ENCODE data around the gene C19orf12.

Gene C19orf12

DNA sequence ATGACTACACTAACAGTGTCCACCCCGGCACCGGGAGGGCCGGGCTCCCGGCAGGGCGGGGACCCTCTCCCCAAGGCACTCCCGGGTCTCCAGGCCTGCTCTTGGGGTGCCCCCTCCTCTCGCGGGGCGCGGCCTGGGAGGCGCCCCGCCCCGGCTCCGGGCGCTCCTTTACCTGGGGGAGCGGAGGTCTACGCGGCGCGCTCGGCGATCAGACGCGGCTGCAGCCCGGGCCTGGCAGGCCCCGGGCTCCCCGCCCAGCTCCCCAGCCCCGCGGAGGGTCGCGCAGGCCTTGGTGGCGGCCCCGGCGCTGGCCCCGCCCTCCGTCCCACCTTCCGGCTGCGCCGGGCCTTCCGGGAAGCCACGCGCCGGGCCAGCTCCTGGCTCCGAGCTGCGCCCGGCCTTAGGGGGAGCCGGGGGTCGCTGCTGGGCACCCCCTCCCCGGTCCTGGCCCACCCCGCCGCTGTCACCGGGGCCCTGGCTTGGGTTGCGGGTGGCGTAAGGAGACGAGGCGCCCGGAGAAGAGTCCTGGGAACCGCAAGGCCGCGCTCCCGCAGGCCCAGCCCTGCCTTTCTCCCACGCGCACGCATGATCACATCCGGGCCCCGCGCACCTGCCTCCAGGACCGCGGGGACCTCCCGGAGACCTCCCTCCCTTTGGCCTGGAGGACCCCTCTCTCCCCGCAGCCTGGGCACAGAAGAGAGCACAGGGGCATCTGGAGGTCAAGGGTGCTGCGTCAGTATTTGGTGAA, at the start of gene C19orf12:
C19orf12 (minus strand) TSS at position 309 of the 748 bp plus-strand sequence. CDS start 6,848 bp downstream, outside the sequence.
- H3K36me3 Mint-ChIP-seq (ENCODE audit: low read depth), result peaks cover 19% of the 10 kb centered on the region
- no peaks in the 10 kb centered on the region for H3K9me3 Mint-ChIP-seq
- H3K4me1 Mint-ChIP-seq (ENCODE audit: low read depth), result peaks cover 43% of the 10 kb centered on the region
- H3K4me3 Mint-ChIP-seq, result peak within 1 kb of the TSS; percentile 99
- no peaks in the 10 kb centered on the region for H3K27me3 Mint-ChIP-seq (ENCODE audit: low read depth)
- H3K27ac Mint-ChIP-seq, result peak within 1 kb of the TSS; percentile 99

DNA sequence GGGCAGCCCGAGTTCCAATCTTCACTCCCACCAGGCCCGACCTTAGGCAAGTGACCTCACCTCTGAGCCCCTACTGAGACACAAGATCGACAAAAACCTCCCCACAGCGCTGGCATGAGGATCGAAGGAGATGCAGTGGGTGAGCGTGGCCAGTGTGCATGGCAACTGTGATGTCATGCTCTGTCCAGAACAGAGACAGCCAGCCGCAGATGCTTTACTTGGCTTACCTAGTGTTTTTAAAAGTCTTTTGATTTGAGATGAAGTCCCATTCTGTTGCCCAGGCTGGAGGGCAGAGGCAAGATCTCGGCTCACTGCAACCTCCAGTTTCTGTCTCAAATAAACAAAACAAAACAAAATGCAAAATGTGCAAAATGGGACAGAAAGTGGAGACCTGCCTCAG, 49.3 kb upstream of the C19orf12 start:
- Mint-ChIP-seq H3K36me3 (ENCODE audit: low read depth) (no peaks in the 10 kb centered on the region), H3K4me3 (no peak overlapping the region), H3K27me3 (ENCODE audit: low read depth) (peaks cover 4% of the 10 kb centered on the region), H3K9me3 (no peaks in the 10 kb centered on the region), H3K27ac (no peak overlapping the region), H3K4me1 (ENCODE audit: low read depth) (peaks cover 3% of the 10 kb centered on the region)

DNA sequence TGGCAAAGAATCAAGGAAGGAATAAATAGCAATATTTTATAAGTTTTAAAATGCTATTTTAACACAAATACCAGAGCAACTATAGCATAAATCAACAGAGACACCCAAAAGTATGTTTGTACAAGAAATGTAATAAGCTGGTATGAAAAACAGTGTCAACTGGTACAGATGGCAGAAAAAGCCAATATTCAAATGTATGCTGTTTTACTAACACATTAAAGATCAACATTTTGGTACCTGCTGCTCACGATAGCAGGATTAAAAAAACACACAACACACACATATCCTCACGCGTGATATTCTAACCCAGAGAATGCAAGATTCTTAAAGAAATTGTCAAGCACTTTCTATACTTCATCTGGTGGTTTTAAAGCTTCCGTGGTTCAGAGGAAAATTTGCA, 48.1 kb upstream of the C19orf12 start:
- Mint-ChIP-seq H3K9me3 (no peaks in the 10 kb centered on the region), H3K27me3 (ENCODE audit: low read depth) (peaks cover 4% of the 10 kb centered on the region), H3K36me3 (ENCODE audit: low read depth) (no peaks in the 10 kb centered on the region), H3K4me3 (no peak overlapping the region), H3K27ac (no peak overlapping the region), H3K4me1 (ENCODE audit: low read depth) (peaks cover 3% of the 10 kb centered on the region)

DNA sequence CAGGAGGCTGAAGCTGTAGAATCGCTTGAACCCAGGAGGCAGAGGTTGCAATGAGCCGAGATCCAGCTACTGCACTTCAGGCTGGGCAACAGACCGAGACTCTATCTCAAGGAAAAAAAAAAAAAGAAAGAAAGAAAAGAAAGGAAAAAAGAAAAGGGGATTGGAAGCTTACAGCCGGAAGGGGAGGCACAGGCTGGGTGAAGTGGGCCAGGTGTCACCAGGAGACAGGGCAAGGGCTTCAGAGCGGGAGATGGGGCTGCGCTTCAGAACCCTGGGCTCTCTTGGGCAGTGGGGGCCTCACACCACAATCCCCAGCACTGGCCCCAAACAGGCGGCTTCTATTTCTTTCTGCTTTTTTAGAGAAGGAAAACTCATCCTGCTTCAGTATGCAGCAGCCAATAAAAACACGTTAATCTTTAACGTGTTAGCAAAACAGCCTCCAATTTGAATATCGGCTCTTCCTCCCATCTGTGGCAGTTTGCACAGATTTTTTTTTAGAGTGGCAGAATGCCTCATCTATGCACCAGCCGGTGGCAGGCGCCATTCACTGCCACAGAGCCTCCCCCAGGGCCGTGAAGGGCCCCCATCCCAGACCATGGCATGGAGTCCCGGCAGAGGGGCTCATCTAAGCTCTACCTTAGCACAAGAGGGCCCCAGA, 46.6 kb upstream of the C19orf12 start:
- no peak overlapping the region for H3K4me3 Mint-ChIP-seq
- peaks cover 3% of the 10 kb centered on the region for H3K4me1 Mint-ChIP-seq (ENCODE audit: low read depth)
- no peaks in the 10 kb centered on the region for H3K36me3 Mint-ChIP-seq (ENCODE audit: low read depth)

DNA sequence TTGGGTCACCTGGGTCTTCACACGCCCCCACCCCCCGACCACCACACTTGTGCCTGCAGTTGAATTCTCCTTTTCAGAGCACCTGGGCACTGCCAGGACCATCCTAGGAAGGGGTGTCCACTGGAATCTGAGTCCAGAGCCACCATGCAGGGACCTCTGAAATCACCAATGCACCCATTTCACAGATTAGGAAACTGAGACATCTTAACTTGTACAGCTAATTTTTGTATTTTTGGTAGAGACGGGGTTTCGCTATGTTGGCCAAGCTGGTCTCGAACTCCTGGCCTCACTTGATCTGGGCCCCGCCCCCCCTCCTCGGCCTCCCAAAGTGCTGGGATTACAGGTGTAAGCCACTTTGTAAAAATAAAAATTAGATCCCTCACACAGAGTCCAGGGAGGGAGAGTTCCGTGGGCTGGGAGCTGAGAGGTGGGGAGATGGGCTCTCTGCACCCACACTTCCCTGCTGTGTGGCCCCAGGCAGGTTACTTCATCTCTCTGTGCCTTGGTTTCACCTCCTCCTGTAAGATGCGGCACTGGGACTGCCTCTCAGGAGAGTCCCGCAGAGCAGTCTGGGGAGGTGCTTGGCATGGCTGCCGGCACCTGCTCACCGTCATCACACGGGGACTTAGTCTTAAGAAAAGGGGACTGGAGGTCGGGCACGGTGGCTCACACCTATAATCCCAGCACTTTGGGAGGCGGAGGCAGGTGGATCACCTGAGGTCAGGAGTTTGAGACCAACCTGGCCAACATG, 45.9 kb upstream of the C19orf12 start:
- no peaks in the 10 kb centered on the region for H3K36me3 Mint-ChIP-seq (ENCODE audit: low read depth)
- peak overlapping the region; percentile 26 for H3K4me3 Mint-ChIP-seq
- H3K9me3 Mint-ChIP-seq, result no peaks in the 10 kb centered on the region
- H3K27me3 Mint-ChIP-seq (ENCODE audit: low read depth), result peaks cover 4% of the 10 kb centered on the region
- peaks cover 3% of the 10 kb centered on the region for H3K4me1 Mint-ChIP-seq (ENCODE audit: low read depth)
- no peak overlapping the region for H3K27ac Mint-ChIP-seq

More for the DNA sequence above, 46.6 kb upstream of the C19orf12 start:
- peaks cover 4% of the 10 kb centered on the region for H3K27me3 Mint-ChIP-seq (ENCODE audit: low read depth)
- no peak overlapping the region for H3K27ac Mint-ChIP-seq
- H3K9me3 Mint-ChIP-seq, result no peaks in the 10 kb centered on the region

DNA sequence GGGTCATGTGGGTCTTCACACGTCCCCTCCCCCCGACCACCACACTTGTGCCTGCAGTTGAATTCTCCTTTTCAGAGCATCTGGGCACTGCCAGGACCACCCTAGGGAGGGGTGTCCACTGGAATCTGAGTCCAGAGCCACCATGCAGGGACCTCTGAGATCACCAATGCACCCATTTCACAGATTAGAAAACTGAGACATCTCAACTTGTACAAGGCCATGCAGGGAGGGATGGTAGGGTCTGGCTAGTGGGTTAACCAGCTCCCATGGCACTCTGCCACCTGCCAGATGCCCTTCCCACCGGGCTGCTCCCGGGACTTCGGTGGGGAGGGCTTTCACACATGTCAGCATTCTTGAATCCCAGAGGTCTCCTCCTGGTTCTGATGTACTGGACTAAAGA, 44.3 kb upstream of the C19orf12 start:
- H3K27ac Mint-ChIP-seq, result no peak overlapping the region
- peaks cover 4% of the 10 kb centered on the region for H3K27me3 Mint-ChIP-seq (ENCODE audit: low read depth)
- H3K4me1 Mint-ChIP-seq (ENCODE audit: low read depth), result peaks cover 3% of the 10 kb centered on the region
- H3K36me3 Mint-ChIP-seq (ENCODE audit: low read depth), result no peaks in the 10 kb centered on the region
- H3K4me3 Mint-ChIP-seq, result no peak overlapping the region
- no peaks in the 10 kb centered on the region for H3K9me3 Mint-ChIP-seq

GRCh38 chr19:29758863-29759262, 43.8 kb upstream of the C19orf12 start:
- Mint-ChIP-seq H3K4me3 (no peak overlapping the region), H3K27ac (no peak overlapping the region), H3K4me1 (ENCODE audit: low read depth) (peaks cover 3% of the 10 kb centered on the region), H3K27me3 (ENCODE audit: low read depth) (no peaks in the 10 kb centered on the region), H3K9me3 (no peaks in the 10 kb centered on the region), H3K36me3 (ENCODE audit: low read depth) (no peaks in the 10 kb centered on the region)

- H3K4me1 Mint-ChIP-seq (ENCODE audit: low read depth), result peaks cover 3% of the 10 kb centered on the region
- no peaks in the 10 kb centered on the region for H3K9me3 Mint-ChIP-seq
- no peaks in the 10 kb centered on the region for H3K36me3 Mint-ChIP-seq (ENCODE audit: low read depth)
- H3K27ac Mint-ChIP-seq, result no peak overlapping the region
- no peak overlapping the region for H3K4me3 Mint-ChIP-seq
- H3K27me3 Mint-ChIP-seq (ENCODE audit: low read depth), result no peaks in the 10 kb centered on the region
These were observed 42.5 kb upstream of the C19orf12 start for GRCh38 chr19:29757551-29757950.

GRCh38 chr19:29753934-29754305, 38.9 kb upstream of the C19orf12 start:
- no peak overlapping the region for H3K27ac Mint-ChIP-seq
- no peaks in the 10 kb centered on the region for H3K36me3 Mint-ChIP-seq (ENCODE audit: low read depth)
- H3K9me3 Mint-ChIP-seq, result no peaks in the 10 kb centered on the region
- H3K27me3 Mint-ChIP-seq (ENCODE audit: low read depth), result peaks cover 17% of the 10 kb centered on the region
- H3K4me1 Mint-ChIP-seq (ENCODE audit: low read depth), result no peaks in the 10 kb centered on the region
- no peak overlapping the region for H3K4me3 Mint-ChIP-seq

DNA sequence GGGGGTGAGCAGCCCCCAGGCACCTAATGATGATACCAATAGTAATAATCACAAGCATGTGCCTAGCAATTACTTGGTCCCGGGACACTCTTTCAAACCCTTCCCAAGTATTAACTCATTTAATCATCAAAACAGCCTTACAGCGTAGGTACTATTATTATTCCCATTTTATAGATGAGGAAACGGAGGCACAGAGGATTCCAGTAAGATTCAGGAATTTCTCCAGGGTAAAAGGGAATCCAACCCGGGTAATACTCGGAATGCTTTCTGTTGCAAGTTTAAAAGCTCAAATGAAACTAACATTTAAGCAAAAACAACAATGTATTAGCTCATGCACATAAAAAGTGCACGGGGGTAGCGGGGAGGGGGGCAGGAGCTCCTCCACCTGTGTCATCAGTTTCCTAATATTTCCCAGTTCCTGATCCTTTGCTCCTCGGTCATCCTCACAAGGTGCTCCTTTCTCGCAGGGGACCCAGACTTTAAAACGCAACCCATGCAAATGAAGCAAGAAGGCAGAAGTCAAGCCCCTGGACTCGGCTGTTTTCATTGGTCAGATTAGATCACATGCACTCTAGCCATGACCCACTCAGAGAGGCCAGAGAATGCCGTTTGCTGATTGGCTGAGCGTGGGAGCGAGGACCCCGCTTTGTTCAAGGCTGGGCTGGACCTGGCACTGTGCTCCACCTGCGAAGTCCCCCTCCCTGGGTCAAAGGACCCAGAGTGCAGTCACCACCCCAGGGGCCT, 38.3 kb upstream of the C19orf12 start:
- H3K27ac Mint-ChIP-seq, result no peak overlapping the region
- no peaks in the 10 kb centered on the region for H3K4me1 Mint-ChIP-seq (ENCODE audit: low read depth)
- no peak overlapping the region for H3K4me3 Mint-ChIP-seq
- H3K9me3 Mint-ChIP-seq, result no peaks in the 10 kb centered on the region
- no peaks in the 10 kb centered on the region for H3K36me3 Mint-ChIP-seq (ENCODE audit: low read depth)
- peaks cover 17% of the 10 kb centered on the region for H3K27me3 Mint-ChIP-seq (ENCODE audit: low read depth)

DNA sequence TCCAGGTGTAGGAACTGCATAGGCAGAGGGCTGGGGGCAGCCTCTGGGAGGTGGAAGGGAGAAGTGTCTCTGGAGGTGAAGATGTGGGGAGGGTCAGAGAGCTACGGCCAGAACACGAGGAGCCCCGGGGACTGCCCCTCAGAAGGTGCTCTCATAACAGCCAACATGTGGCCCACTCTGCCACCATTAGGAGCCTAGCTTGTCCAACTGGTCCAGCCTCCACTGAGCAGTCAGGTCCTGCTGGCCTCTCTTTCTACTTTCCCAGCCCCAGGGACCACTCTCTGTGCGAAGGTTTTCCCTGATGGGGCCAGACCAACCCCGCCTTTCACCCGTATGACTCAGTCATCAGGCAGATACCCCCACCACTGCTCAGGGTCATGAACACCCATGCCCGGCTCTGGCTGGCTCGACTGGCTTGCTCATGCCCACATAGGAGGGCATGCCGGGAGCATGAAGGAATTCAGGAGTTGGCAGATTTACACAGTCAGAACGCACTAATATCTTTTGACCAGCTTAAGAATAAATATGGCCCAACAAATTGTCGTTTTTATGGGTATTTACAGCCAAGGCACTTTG, 37.5 kb upstream of the C19orf12 start:
- H3K9me3 Mint-ChIP-seq, result no peaks in the 10 kb centered on the region
- H3K4me3 Mint-ChIP-seq, result no peak overlapping the region
- H3K4me1 Mint-ChIP-seq (ENCODE audit: low read depth), result no peaks in the 10 kb centered on the region
- no peak overlapping the region for H3K27ac Mint-ChIP-seq
- no peaks in the 10 kb centered on the region for H3K36me3 Mint-ChIP-seq (ENCODE audit: low read depth)
- peaks cover 17% of the 10 kb centered on the region for H3K27me3 Mint-ChIP-seq (ENCODE audit: low read depth)

GRCh38 chr19:29751932-29752331, 36.9 kb upstream of the C19orf12 start:
- no peaks in the 10 kb centered on the region for H3K9me3 Mint-ChIP-seq

DNA sequence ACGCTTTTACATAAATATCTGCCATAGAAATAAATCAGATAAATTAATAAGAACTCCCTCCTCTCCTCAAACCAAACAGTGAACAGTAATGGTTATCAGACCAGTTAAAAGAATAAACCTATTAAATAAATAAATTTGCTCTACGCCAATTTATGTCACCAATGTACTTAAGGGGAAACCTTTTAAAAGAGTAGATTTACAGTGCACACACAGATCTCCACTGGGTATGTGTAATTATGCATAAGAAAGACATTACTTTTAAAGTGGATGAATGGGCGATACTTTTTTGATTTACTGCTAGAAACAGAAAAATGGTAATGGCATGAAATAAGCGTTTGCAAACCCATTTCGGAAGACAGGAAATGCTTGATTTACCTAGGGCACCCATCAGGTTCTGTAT, 34.9 kb upstream of the C19orf12 start:
- H3K27me3 Mint-ChIP-seq (ENCODE audit: low read depth), result peaks cover 17% of the 10 kb centered on the region
- H3K36me3 Mint-ChIP-seq (ENCODE audit: low read depth), result no peaks in the 10 kb centered on the region
- H3K9me3 Mint-ChIP-seq, result no peaks in the 10 kb centered on the region
- no peak overlapping the region for H3K4me3 Mint-ChIP-seq
- H3K4me1 Mint-ChIP-seq (ENCODE audit: low read depth), result no peaks in the 10 kb centered on the region
- H3K27ac Mint-ChIP-seq, result no peak overlapping the region

More at GRCh38 chr19:29751932-29752331, 36.9 kb upstream of the C19orf12 start:
- Mint-ChIP-seq H3K36me3 (ENCODE audit: low read depth) (no peaks in the 10 kb centered on the region), H3K4me3 (no peak overlapping the region), H3K27me3 (ENCODE audit: low read depth) (peaks cover 17% of the 10 kb centered on the region), H3K4me1 (ENCODE audit: low read depth) (no peaks in the 10 kb centered on the region), H3K27ac (no peak overlapping the region)

Measured in T-helper 1 cell treated with Interleukin-12 subunit alpha and Interleukin-12 subunit beta and Interleukin-4 antibody, amounts not matched to agents 30 μg/mL and 1 μg/mL, for 36 hours (primary cell).